Right lobe of liver (tissue), 6 donors: Measurements from ENCODE around the gene DNLZ. TPM values are rescaled to one million over a fixed set of nuclear protein-coding genes. Genes with fewer than 3 reads are reported as not detected.

ENCODE experiments used
- ATAC-seq, 4 donors: fragments of 200-7000 bp; cut with Tn5 transposase; one replicate each; pipeline ENCODE4 v1.9.1; 2020; ENCODE audit warnings: mild to moderate bottlenecking in 4 of 4, moderate library complexity in 4 of 4
- DNase-seq, 3 donors: peaks; one replicate each; pipeline ENCODE4 v3.0.0-alpha.2; 2020
- H3K27ac ChIP-seq, 3 donors: fragments of 200-600 bp; one replicate each; pipeline ENCODE4 v1.8.0; 2022
- H3K27me3 ChIP-seq, 2 donors: fragments of 200-600 bp; one replicate each; pipeline ENCODE4 v1.8.0; 2022
- H3K36me3 ChIP-seq, 4 donors: fragments of 200-600 bp; sonication (generic) in 1 of 4; one replicate each; pipeline versions ENCODE4 v1.5.1 to v1.8.0; 2017 to 2022; ENCODE audit warnings: control low read depth in 1 of 4
- H3K4me1 ChIP-seq, 4 donors: fragments of 200-600 bp; sonication (generic) in 1 of 4; one replicate each; pipeline versions ENCODE4 v1.5.1 to v1.8.0; 2017 to 2022; ENCODE audit warnings: control low read depth in 1 of 4
- H3K4me3 ChIP-seq, 3 donors: fragments of 200-600 bp; one replicate each; pipeline ENCODE4 v1.8.0; 2022
- H3K9me3 ChIP-seq, 4 donors: fragments of 200-600 bp; sonication (generic) in 1 of 4; one replicate each; pipeline versions ENCODE4 v1.5.1 to v1.8.0; 2017 to 2022; ENCODE audit warnings: control low read depth in 1 of 4
- CTCF ChIP-seq, 4 donors: fragments of 200-600 bp in 3 of 4; fragments of 450-650 bp in 1 of 4; IDR thresholded peaks; one replicate each; pipeline versions ENCODE4 v1.5.1 to v1.8.0; 2016 to 2022; ENCODE audit warnings: antibody characterized with exemption in 4 of 4, mild to moderate bottlenecking in 2 of 4
- POLR2A ChIP-seq: fragments of 450-650 bp; IDR thresholded peaks from one replicate; pipeline ENCODE4 v1.6.1; 2017; ENCODE audit warnings: antibody characterized with exemption, mild to moderate bottlenecking
- WGBS: methylation state at CpG from one replicate; pipeline ENCODE4 v1.1.6; 2018; ENCODE audit warnings: low coverage, low lambda C conversion rate; ENCODE audit not compliant: insufficient coverage; ENCODE audit errors: missing lambda C conversion rate; 5-methylcytosine and 5-hydroxymethylcytosine counted together
- intact Hi-C, 2 donors: fragments of 100-400 bp; cut with DNase I; formaldehyde crosslinking; loops; one replicate each; pipeline versions ENCODE4 v1.11.2 to v1.14.1; 2022
- total RNA-seq, 6 experiments: library from RNA; depleted of rRNA in 2 of 6; stranded (reverse); fragments of >200 nt in 2 of 6; fragmentation: NEBNext Ultra II Directional in 3 of 6; extraction: Animal tissue kit (Norgen Biotek cat#: 25700) in 3 of 6; gene quantifications; one replicate each; pipeline versions ENCODE4 v1.1.0 to v1.2.4, GENCODE V29; 2016 to 2023
- donor health status: DM: no; HTN: yes; CAD: no.
- donor health status: DM: no; HTN: no; CAD: no.
- donor health status: DM: no; HTN: no; CAD: no.
- donor health status: DM: no; HTN: yes; CAD: no.
- donor health status: DM: no; HTN: yes; CAD: no.

Gene DNLZ
- total RNA-seq, 6 experiments from 2014 or later: 5.0 to 26.0 (median 10.4) TPM

GRCh38 chr9:136404801-136405136 is 41.2 kb upstream of the DNLZ start:
- ATAC-seq: no peak
- TF ChIP-seq CTCF (IDR thresholded peaks at IDR 0.05) (no peak), POLR2A (no peak)
- no peak overlapping the region for H3K27ac ChIP-seq
- no peak for DNase-seq
- H3K4me1 ChIP-seq: peaks cover 0 to 15% (median 5%) of the 10 kb centered on the region in 4 donors
- 93% methylated on average over 7 of the region's 14 CpGs for WGBS
- intact Hi-C loops: no loop called here
- no peaks in the 10 kb centered on the region for H3K27me3 ChIP-seq
- H3K36me3 ChIP-seq: peaks cover 0 to 40% (median 11%) of the 10 kb centered on the region in 4 donors
- H3K4me3 ChIP-seq: no peak overlapping the region
- H3K9me3 ChIP-seq: no peaks in the 10 kb centered on the region

- no peak overlapping the region for H3K4me3 ChIP-seq
- H3K36me3 ChIP-seq: peaks cover 0 to 40% (median 11%) of the 10 kb centered on the region in 4 donors
- no peaks in the 10 kb centered on the region for H3K27me3 ChIP-seq
- no peak for ATAC-seq
- intact Hi-C loops: no loop called here
- WGBS: 80% methylated on average over 15 of the region's 32 CpGs
- no peak overlapping the region for H3K27ac ChIP-seq
- no peak for DNase-seq
- H3K4me1 ChIP-seq: peaks cover 0 to 11% (median 2%) of the 10 kb centered on the region in 4 donors
- TF ChIP-seq CTCF (IDR thresholded peaks at IDR 0.05) (no peak), POLR2A (no peak)
- H3K9me3 ChIP-seq: no peaks in the 10 kb centered on the region
Observed at GRCh38 chr9:136403915-136404800, 40.6 kb upstream of the DNLZ start.

- peaks cover 0 to 13% (median 2%) of the 10 kb centered on the region in 4 donors for H3K4me1 ChIP-seq
- intact Hi-C loops: no loop called here
- no peak for TF ChIP-seq POLR2A
- no peak for TF ChIP-seq CTCF (IDR thresholded peaks at IDR 0.05)
- DNase-seq (no peak), ATAC-seq (no peak)
- WGBS: no CpG with 5 or more reads among the region's 5 CpGs
- H3K27ac ChIP-seq: no peak overlapping the region
- H3K36me3 ChIP-seq: peaks cover 0 to 40% (median 11%) of the 10 kb centered on the region in 4 donors
- H3K9me3 ChIP-seq: no peaks in the 10 kb centered on the region
- H3K27me3 ChIP-seq: no peaks in the 10 kb centered on the region
- H3K4me3 ChIP-seq: no peak overlapping the region
Observed at GRCh38 chr9:136403538-136403914, 40.0 kb upstream of the DNLZ start.

- H3K27ac ChIP-seq: no peak overlapping the region
- no peaks in the 10 kb centered on the region for H3K27me3 ChIP-seq
- 100% methylated on average over 1 of the region's 13 CpGs for WGBS
- intact Hi-C loops: no loop called here
- DNase-seq (no peak), ATAC-seq (no peak)
- TF ChIP-seq POLR2A (no peak), CTCF (IDR thresholded peaks at IDR 0.05) (no peak)
- H3K4me3 ChIP-seq: no peak overlapping the region
- peaks cover 0 to 13% (median 2%) of the 10 kb centered on the region in 4 donors for H3K4me1 ChIP-seq
- peaks cover 0 to 33% (median 11%) of the 10 kb centered on the region in 4 donors for H3K36me3 ChIP-seq
- no peaks in the 10 kb centered on the region for H3K9me3 ChIP-seq
Observed at GRCh38 chr9:136402067-136402466, 38.5 kb upstream of the DNLZ start.
